K562 (cell line): Measurements from ENCODE around the gene LIG3. TPM values are rescaled to one million over a fixed set of nuclear protein-coding genes. Genes with fewer than 3 reads are reported as not detected.

Experiments used
- CBX5 ChIP-seq: IDR thresholded peaks from 2 replicates; pipeline ENCODE4 v1.6.1; 2014; ENCODE audit warnings: low read depth, borderline replicate concordance
- CTBP1 ChIP-seq: fragments of 450-650 bp; IDR thresholded peaks from 2 replicates; pipeline ENCODE4 v1.6.1; 2016; ENCODE audit warnings: borderline replicate concordance
- DDX20 ChIP-seq: fragments of 450-650 bp; IDR thresholded peaks from 2 replicates; pipeline ENCODE4 v1.6.1; 2016; ENCODE audit warnings: missing genetic modification characterization, low read depth, mild to moderate bottlenecking, missing compliant biosample characterization, moderate library complexity
- JUND ChIP-seq, 2 experiments: IDR thresholded peaks; 2 replicates in 1 of 2; 3 replicates in 1 of 2; pipeline ENCODE4 v1.6.1; 2011; ENCODE audit warnings: borderline replicate concordance in 2 of 2, low read depth in 2 of 2, low read length in 2 of 2, improper control_type of control experiment in 1 of 2, missing biosample characterization in 1 of 2, missing genetic modification characterization in 1 of 2, missing genetic modification reagents in 1 of 2
- KDM1A ChIP-seq, 2 experiments: fragments of 450-650 bp; IDR thresholded peaks; 2 replicates each; pipeline ENCODE4 v1.6.1; 2016; ENCODE audit warnings: mild to moderate bottlenecking in 2 of 2
- MAFG ChIP-seq: fragments of 450-650 bp; conservative IDR thresholded peaks from 2 replicates; pipeline ENCODE4 v1.6.1; 2016; ENCODE audit warnings: missing genetic modification characterization, missing compliant biosample characterization
- MEF2A ChIP-seq: IDR thresholded peaks from 2 replicates; pipeline ENCODE4 v1.6.1; 2011; ENCODE audit warnings: low read depth, mild to moderate bottlenecking, low read length, moderate library complexity; ENCODE audit not compliant: control insufficient read depth
- NUFIP1 ChIP-seq: fragments of 450-650 bp; IDR thresholded peaks from 2 replicates; pipeline ENCODE4 v1.6.1; 2018; ENCODE audit not compliant: partially characterized antibody
- PREB ChIP-seq: sonication (generic); formaldehyde crosslinking; IDR thresholded peaks from 2 replicates; pipeline ENCODE4 v1.8.1; 2023; ENCODE audit warnings: mild to moderate bottlenecking, missing genetic modification reagents
- PRPF4 ChIP-seq: fragments of 200-400 bp; formaldehyde crosslinking; IDR thresholded peaks from one replicate; pipeline ENCODE4 v1.6.1; 2017; ENCODE audit warnings: low read length, low read depth, mild to moderate bottlenecking; ENCODE audit not compliant: insufficient read depth, poor library complexity, severe bottlenecking
- SLC30A9 ChIP-seq: fragments of 250-450 bp; sonication (Bioruptor Pico); IDR thresholded peaks from 2 replicates; pipeline ENCODE4 v1.8.0; 2022; ENCODE audit warnings: mild to moderate bottlenecking, moderate library complexity
- SOX6 ChIP-seq: fragments of 450-650 bp; IDR thresholded peaks from 2 replicates; pipeline ENCODE4 v1.6.1; 2014; ENCODE audit warnings: mild to moderate bottlenecking
- SREBF2 ChIP-seq: sonication (generic); formaldehyde crosslinking; IDR thresholded peaks from 2 replicates; pipeline ENCODE4 v1.4.0; 2020; ENCODE audit warnings: mild to moderate bottlenecking, missing genetic modification reagents
- TAF15 ChIP-seq: fragments of 200-400 bp; formaldehyde crosslinking; IDR thresholded peaks from 2 replicates; pipeline ENCODE4 v1.6.1; 2017; ENCODE audit warnings: mild to moderate bottlenecking, low read depth, low read length, moderate library complexity
- TAF7 ChIP-seq: fragments of 450-650 bp; IDR thresholded peaks from 2 replicates; pipeline ENCODE4 v1.6.1; 2016; ENCODE audit warnings: missing genetic modification characterization, missing compliant biosample characterization
- ZNF124 ChIP-seq: sonication (generic); formaldehyde crosslinking; IDR thresholded peaks from 2 replicates; pipeline ENCODE4 v1.8.1; 2022; ENCODE audit warnings: missing genetic modification reagents
- ZNF134 ChIP-seq: fragments of 250-450 bp; sonication (Bioruptor Pico); conservative IDR thresholded peaks from 2 replicates; pipeline ENCODE4 v1.4.0; 2020
- ZNF165 ChIP-seq: fragments of 250-450 bp; sonication (Bioruptor Pico); IDR thresholded peaks from 2 replicates; pipeline ENCODE4 v1.4.0; 2020; ENCODE audit warnings: borderline replicate concordance
- ZNF696 ChIP-seq: fragments of 250-450 bp; sonication (Bioruptor Pico); conservative IDR thresholded peaks from 2 replicates; pipeline ENCODE4 v1.4.0; 2020; ENCODE audit warnings: mild to moderate bottlenecking, moderate library complexity
- polyA plus RNA-seq, 8 experiments: library from polyadenylated mRNA; depleted of rRNA in 4 of 8; stranded (reverse) in 5 of 8; unstranded in 3 of 8; fragments of >200 nt; fragmentation: Nextera tagmentation in 2 of 8; fragmentation: Illumina TruSeq in 1 of 8; extraction: Ambion mirVana in 2 of 8; extraction: Trizol in 1 of 8; gene quantifications; 2 replicates each; pipeline versions ENCODE4 v1.2.1 to v1.2.3, GENCODE V29; 2011 to 2014; ENCODE audit warnings: inconsistent platforms in 1 of 8, missing spikeins in 1 of 8
- total RNA-seq, 7 experiments: library from RNA; depleted of rRNA in 6 of 7; stranded (reverse); fragments of >200 nt in 6 of 7; fragmentation: Illumina TruSeq in 2 of 7; extraction: Trizol in 2 of 7; gene quantifications; 2 replicates each; pipeline versions ENCODE4 v1.2.1 to v1.2.3, GENCODE V29; 2011 to 2021; ENCODE audit warnings: low replicate concordance in 1 of 7
- TF ChIP-seq, protein P1 (sequence below): fragments of 450-650 bp; IDR thresholded peaks from 2 replicates; pipeline ENCODE4 v1.6.1; 2016; ENCODE audit warnings: low read depth

Gene LIG3
- total and polyA plus RNA-seq, 9 of the 15 experiments (the other 6 are each of a cell fraction or from before 2014, with no cell fraction given): 7.6 to 75.0 (median 43.0) TPM

DNA sequence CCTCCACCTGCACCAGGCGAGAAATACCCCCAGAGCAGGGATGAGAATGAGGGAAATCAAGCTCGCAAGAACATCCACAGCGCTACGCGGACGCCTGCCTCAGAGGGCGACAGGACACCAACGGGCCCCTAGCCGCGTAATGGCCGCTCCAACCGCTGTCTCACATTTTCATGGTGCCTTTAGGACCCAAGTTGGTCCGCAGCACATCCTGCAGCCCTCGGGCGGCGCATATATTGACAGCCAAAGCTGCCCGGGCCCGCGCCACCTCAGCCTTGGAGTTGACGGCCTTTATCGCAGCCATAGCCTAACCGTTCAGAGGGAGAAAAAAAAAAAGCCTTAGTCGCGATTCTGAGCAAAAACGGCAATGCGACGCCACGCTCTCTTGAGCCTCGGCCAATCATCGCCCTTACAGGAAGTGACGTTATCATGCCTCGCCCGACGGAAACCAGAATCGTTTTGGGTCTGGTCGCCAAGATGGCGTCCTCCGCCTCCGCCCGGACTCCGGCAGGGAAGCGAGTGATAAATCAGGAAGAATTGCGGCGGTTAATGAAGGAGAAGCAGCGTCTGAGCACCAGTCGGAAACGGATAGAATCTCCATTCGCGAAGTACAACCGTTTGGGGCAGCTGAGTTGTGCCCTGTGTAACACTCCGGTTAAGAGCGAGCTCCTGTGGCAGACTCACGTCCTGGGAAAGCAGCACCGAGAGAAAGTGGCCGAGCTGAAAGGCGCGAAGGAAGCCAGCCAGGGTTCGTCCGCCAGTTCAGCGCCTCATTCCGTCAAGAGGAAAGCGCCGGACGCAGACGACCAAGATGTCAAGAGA lies 19.0 kb upstream of the LIG3 start, which contains the start of the genes CCT6B and ZNF830 (continued):
- TF ChIP-seq JUND (IDR thresholded peaks at IDR 0.05; ENCODE audit: borderline replicate concordance, low read depth, low read length): peak; percentile 65
- TF ChIP-seq JUND (tag; IDR thresholded peaks at IDR 0.05; ENCODE audit: borderline replicate concordance, low read depth, low read length): peak; percentile 32; the same call in 2 of the 3 replicates
- no peak for TF ChIP-seq MEF2A
- TF ChIP-seq SREBF2 (CRISPR knock-in tag): no peak
- TF ChIP-seq, protein P1, sequence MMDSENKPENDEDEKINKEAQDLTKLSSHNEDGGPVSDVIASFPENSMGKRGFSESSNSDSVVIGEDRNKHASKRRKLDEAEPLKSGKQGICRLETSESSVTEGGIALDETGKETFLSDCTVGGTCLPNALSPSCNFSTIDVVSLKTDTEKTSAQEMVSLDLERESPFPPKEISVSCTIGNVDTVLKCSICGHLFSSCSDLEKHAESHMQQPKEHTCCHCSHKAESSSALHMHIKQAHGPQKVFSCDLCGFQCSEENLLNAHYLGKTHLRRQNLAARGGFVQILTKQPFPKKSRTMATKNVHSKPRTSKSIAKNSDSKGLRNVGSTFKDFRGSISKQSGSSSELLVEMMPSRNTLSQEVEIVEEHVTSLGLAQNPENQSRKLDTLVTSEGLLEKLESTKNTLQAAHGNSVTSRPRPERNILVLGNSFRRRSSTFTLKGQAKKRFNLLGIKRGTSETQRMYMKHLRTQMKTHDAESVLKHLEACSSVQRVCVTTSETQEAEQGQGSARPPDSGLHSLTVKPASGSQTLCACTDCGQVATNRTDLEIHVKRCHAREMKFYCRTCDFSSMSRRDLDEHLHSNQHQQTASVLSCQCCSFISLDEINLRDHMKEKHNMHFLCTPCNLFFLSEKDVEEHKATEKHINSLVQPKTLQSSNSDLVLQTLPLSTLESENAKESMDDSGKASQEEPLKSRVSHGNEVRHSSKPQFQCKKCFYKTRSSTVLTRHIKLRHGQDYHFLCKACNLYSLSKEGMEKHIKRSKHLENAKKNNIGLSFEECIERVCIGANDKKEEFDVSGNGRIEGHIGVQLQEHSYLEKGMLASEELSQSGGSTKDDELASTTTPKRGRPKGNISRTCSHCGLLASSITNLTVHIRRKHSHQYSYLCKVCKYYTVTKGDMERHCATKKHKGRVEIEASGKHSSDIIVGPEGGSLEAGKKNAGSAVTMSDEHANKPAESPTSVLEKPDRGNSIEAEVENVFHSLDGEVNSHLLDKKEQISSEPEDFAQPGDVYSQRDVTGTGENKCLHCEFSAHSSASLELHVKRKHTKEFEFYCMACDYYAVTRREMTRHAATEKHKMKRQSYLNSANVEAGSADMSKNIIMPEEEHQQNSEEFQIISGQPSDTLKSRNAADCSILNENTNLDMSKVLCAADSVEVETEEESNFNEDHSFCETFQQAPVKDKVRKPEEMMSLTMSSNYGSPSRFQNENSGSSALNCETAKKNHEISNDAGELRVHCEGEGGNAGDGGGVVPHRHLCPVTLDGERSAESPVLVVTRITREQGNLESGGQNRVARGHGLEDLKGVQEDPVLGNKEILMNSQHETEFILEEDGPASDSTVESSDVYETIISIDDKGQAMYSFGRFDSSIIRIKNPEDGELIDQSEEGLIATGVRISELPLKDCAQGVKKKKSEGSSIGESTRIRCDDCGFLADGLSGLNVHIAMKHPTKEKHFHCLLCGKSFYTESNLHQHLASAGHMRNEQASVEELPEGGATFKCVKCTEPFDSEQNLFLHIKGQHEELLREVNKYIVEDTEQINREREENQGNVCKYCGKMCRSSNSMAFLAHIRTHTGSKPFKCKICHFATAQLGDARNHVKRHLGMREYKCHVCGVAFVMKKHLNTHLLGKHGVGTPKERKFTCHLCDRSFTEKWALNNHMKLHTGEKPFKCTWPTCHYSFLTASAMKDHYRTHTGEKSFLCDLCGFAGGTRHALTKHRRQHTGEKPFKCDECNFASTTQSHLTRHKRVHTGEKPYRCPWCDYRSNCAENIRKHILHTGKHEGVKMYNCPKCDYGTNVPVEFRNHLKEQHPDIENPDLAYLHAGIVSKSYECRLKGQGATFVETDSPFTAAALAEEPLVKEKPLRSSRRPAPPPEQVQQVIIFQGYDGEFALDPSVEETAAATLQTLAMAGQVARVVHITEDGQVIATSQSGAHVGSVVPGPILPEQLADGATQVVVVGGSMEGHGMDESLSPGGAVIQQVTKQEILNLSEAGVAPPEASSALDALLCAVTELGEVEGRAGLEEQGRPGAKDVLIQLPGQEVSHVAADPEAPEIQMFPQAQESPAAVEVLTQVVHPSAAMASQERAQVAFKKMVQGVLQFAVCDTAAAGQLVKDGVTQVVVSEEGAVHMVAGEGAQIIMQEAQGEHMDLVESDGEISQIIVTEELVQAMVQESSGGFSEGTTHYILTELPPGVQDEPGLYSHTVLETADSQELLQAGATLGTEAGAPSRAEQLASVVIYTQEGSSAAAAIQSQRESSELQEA: no peak
- TF ChIP-seq MAFG: no peak
- no peak for TF ChIP-seq ZNF134 (CRISPR knock-in tag)
- TF ChIP-seq PRPF4: no peak
- TF ChIP-seq CTBP1: peak; percentile 45; the same call in 1 of the 2 replicates
- no peak for TF ChIP-seq NUFIP1
- TF ChIP-seq SOX6: no peak
- TF ChIP-seq TAF7 (tag): peak; percentile 91
- no peak for TF ChIP-seq ZNF696 (CRISPR knock-in tag)
- TF ChIP-seq ZNF124 (CRISPR knock-in tag): no peak
- no peak for TF ChIP-seq PREB (CRISPR knock-in tag)
- no peak for TF ChIP-seq KDM1A (IDR thresholded peaks at IDR 0.05)
- no peak for TF ChIP-seq DDX20
- TF ChIP-seq ZNF165: no peak
- no peak for TF ChIP-seq CBX5
- TF ChIP-seq SLC30A9 (CRISPR knock-in tag): no peak
- TF ChIP-seq TAF15: no peak
